Heart right ventricle (tissue), 16 donors: Measurements from ENCODE around the gene DLL4. TPM values are rescaled to one million over a fixed set of nuclear protein-coding genes. Genes with fewer than 3 reads are reported as not detected.

Experiments
- ATAC-seq, 8 donors: fragments of 200-7000 bp; cut with Tn5 transposase; one replicate each; pipeline ENCODE4 v1.9.1; 2020; ENCODE audit warnings: mild to moderate bottlenecking in 8 of 8, moderate library complexity in 8 of 8, moderate number of reproducible peaks in 1 of 8
- DNase-seq, 2 donors: peaks; one replicate each; pipeline ENCODE4 v3.0.0-alpha.2; 2020
- H3K27ac ChIP-seq, 10 donors: fragments of 200-600 bp; sonication (generic) in 2 of 10; one replicate each; pipeline versions ENCODE4 v1.5.0 to v1.8.0; 2020 to 2022; ENCODE audit warnings: mild to moderate bottlenecking in 3 of 10
- H3K27me3 ChIP-seq, 7 donors: fragments of 200-600 bp; one replicate each; pipeline ENCODE4 v1.8.0; 2021 to 2022; ENCODE audit warnings: mild to moderate bottlenecking in 2 of 7
- H3K36me3 ChIP-seq, 9 donors: fragments of 200-600 bp; sonication (generic) in 1 of 9; one replicate each; pipeline versions ENCODE4 v1.5.0 to v1.8.0; 2020 to 2022; ENCODE audit warnings: mild to moderate bottlenecking in 2 of 9
- H3K4me1 ChIP-seq, 9 donors: fragments of 200-600 bp; sonication (generic) in 1 of 9; one replicate each; pipeline versions ENCODE4 v1.5.0 to v1.8.0; 2020 to 2022; ENCODE audit warnings: mild to moderate bottlenecking in 4 of 9
- H3K4me3 ChIP-seq, 10 donors: fragments of 200-600 bp; sonication (generic) in 2 of 10; one replicate each; pipeline versions ENCODE4 v1.5.0 to v1.8.0; 2020 to 2022; ENCODE audit warnings: mild to moderate bottlenecking in 7 of 10, moderate library complexity in 2 of 10
- H3K9me3 ChIP-seq, 11 donors: fragments of 200-600 bp in 10 of 11; sonication (generic) in 2 of 11; one replicate each; pipeline versions ENCODE4 v1.5.0 to v1.8.0; 2013 to 2022; ENCODE audit warnings: mild to moderate bottlenecking in 2 of 11, control low read depth in 1 of 11, moderate library complexity in 1 of 11
- WGBS, 2 donors: extraction: QIAGEN DNeasy Blood & Tissue Kit; methylation state at CpG; one replicate each; pipeline ENCODE4 v1.1.7; 2013; ENCODE audit warnings: inconsistent platforms in 1 of 2; 5-methylcytosine and 5-hydroxymethylcytosine counted together
- intact Hi-C, 10 donors: fragments of 100-400 bp; cut with DNase I; formaldehyde crosslinking; loops; one replicate each; pipeline versions ENCODE4 v1.11.1 to v1.14.2; 2022
- polyA plus RNA-seq, 2 donors: library from polyadenylated mRNA; stranded (reverse); fragments of 200-250 nt; gene quantifications; one replicate each; pipeline ENCODE4 v1.2.3, GENCODE V29; 2013
- total RNA-seq, 10 donors: library from RNA; stranded (reverse); fragmentation: NEBNext Ultra II Directional in 3 of 10; extraction: Animal tissue kit (Norgen Biotek cat#: 25700) in 3 of 10; gene quantifications; one replicate each; pipeline versions ENCODE4 v1.2.1 to v1.2.4, GENCODE V29; 2021 to 2023
- TF ChIP-seq, protein P1 (sequence below), 9 donors: fragments of 200-600 bp; sonication (generic) in 2 of 9; IDR thresholded peaks; one replicate each; pipeline versions ENCODE4 v1.5.0 to v1.8.0; 2021 to 2022; ENCODE audit warnings: antibody characterized with exemption in 9 of 9, mild to moderate bottlenecking in 5 of 9, moderate library complexity in 1 of 9
- donor health status: Arrhythmogenic right ventricular cardiomyopathy.
- donor health status: ischemic (EF 13 %, LVEDD 7.1; RV severe dilation, severe dysfunction).
- donor health status: healthy with polysubstance abuse.
- donor health status: DM: no; HTN: yes; CAD: no.
- donor health status: DM: no; HTN: no; CAD: no.
- donor health status: ischemic (EF 25% LVEDD 6.9; RV normal size, moderate dysfunction).
- donor health status: ischemic (EF 25% LVEDD 5.7; RV mildly dilated, moderate dysfunction).
- donor health status: healthy.
- donor health status: DM: yes; HTN: yes; CAD: no.
- donor health status: Ischemic cardiomyopathy.
- donor health status: ischemic (EF 35%, LVEDD 5.7; RV mildly dilated, moderate dysfunction).
- donor health status: nonischemic (EF 11% LVEDD 7.7; RV severe dilation, severe dysfunction).
- donor health status: DM: yes; HTN: yes; CAD: no.
- donor health status: PGD.
- donor health status: ischemic (EF 29% LVEDD 5.4; RV normal size, mild dysfunction).
- donor health status: nonischemic (EF 23%, LVEDD 6.1; RV moderate dilation, normal function).

Gene DLL4
- total and polyA plus RNA-seq, 12 donors, result 6.5 to 24.8 (median 14.0) TPM

DNA sequence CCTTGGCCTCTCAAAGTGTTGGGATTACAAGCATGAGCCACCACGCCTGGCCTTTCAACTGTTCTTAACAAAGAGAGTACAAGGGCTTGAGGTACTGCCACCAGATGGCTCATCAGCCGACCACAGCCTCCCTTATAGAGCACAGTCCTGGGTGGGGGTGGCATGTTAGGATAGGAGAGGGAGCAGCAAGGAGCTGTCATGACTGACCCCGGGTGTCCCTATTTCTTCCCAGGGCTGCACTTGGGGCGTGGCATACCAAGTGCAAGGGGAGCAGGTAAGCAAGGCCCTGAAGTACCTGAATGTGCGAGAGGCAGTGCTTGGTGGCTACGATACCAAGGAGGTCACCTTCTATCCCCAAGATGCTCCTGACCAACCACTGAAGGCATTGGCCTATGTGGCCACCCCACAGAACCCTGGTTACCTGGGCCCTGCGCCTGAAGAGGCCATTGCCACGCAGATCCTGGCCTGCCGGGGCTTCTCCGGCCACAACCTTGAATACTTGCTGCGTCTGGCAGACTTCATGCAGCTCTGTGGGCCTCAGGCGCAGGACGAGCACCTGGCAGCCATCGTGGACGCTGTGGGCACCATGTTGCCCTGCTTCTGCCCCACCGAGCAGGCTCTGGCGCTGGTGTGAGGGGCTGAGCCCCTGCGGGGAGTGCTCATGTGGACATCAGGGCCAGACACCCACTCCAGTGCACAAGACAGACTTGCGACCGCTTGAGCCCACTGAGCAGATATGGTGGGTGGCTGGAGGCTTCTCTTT is 26.2 kb downstream of the DLL4 start:
- no peak for DNase-seq
- peaks cover 4 to 57% (median 22%) of the 10 kb centered on the region in 9 donors for H3K4me1 ChIP-seq
- WGBS, 2 donors, result 92 to 93% methylated on average over 20 of the region's 20 CpGs

DNA sequence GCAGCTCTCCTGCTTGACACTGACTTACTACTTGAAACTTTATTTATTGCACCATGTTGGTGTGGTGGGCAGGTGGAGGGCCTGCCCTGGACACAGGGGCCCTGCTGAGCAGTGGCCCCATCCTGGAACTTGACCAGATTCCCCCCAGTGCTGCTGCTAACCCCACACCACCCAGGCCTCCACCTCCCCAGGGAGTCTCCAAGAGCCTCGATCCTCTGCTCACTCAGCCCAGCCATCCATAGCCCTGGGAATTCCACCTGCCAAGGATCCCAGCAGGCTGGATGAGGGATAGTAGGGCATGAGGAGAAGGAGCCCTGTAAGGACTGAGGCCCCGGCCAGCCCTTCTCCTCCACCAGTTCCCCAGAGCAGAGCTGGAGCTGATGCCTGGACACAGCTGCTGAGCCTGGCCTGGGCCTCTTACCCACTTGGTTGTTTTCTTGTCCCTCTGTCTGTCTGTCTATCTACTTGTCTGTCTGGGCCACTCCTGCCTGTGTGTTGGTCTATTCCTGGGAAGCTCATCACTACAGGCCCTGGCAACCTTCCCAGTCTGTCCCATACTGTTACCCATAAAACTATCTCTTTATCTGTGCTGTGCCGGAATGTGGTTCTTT is 26.9 kb downstream of the DLL4 start:
- H3K27me3 ChIP-seq, result no peaks in the 10 kb centered on the region
- ATAC-seq (peak in 4 of 8 donors; percentile 2 to 23 (median 20)), DNase-seq (no peak)
- H3K4me1 ChIP-seq, result peaks cover 4 to 62% (median 22%) of the 10 kb centered on the region in 9 donors
- intact Hi-C loops, result no loop called here
- TF ChIP-seq, protein P1, sequence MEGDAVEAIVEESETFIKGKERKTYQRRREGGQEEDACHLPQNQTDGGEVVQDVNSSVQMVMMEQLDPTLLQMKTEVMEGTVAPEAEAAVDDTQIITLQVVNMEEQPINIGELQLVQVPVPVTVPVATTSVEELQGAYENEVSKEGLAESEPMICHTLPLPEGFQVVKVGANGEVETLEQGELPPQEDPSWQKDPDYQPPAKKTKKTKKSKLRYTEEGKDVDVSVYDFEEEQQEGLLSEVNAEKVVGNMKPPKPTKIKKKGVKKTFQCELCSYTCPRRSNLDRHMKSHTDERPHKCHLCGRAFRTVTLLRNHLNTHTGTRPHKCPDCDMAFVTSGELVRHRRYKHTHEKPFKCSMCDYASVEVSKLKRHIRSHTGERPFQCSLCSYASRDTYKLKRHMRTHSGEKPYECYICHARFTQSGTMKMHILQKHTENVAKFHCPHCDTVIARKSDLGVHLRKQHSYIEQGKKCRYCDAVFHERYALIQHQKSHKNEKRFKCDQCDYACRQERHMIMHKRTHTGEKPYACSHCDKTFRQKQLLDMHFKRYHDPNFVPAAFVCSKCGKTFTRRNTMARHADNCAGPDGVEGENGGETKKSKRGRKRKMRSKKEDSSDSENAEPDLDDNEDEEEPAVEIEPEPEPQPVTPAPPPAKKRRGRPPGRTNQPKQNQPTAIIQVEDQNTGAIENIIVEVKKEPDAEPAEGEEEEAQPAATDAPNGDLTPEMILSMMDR (IDR thresholded peaks at IDR 0.05), result no peak
- H3K4me3 ChIP-seq, result no peak overlapping the region
- H3K9me3 ChIP-seq, result no peaks in the 10 kb centered on the region
- WGBS, 2 donors, result 66 to 74% methylated on average over 3 of the region's 3 CpGs
- H3K36me3 ChIP-seq, result no peaks in the 10 kb centered on the region
- H3K27ac ChIP-seq, result peak overlapping the region in 8 of 10 donors; percentile 35 to 86 (median 76)

More for the DNA sequence above, 26.2 kb downstream of the DLL4 start:
- H3K4me3 ChIP-seq, result no peak overlapping the region
- H3K27ac ChIP-seq, result peak overlapping the region in 7 of 10 donors; percentile 35 to 86 (median 76)
- ATAC-seq, result no peak
- H3K9me3 ChIP-seq, result no peaks in the 10 kb centered on the region
- intact Hi-C loops, result no loop called here
- H3K27me3 ChIP-seq, result no peaks in the 10 kb centered on the region
- no peaks in the 10 kb centered on the region for H3K36me3 ChIP-seq
- TF ChIP-seq, protein P1 (IDR thresholded peaks at IDR 0.05), result no peak

DNA sequence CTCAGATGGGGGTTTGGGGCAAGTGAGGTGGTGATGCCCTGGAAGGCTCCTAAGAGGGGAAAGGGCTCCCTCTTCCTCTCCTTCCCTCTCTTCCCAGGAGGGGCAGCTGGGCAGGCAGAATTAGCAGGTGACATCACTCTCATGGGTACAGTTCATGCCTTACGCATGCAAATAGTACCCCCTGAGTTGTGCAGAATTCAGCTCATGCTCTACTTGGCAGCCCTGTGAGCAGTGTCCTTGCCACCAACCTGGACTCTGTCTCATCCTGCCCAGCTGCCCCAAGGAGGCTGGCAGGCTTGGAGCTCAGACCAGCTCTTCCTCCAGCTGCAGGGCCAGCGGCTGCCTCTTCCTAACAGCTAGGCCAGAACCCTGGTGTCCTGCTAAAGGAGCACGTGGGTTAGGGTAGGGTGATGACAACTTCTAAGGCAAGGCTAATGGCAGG is 27.4 kb downstream of the DLL4 start:
- ATAC-seq, result peak in 7 of 8 donors; percentile 15 to 82 (median 65)
- intact Hi-C loops, result no loop called here
- H3K9me3 ChIP-seq, result no peaks in the 10 kb centered on the region

DNA sequence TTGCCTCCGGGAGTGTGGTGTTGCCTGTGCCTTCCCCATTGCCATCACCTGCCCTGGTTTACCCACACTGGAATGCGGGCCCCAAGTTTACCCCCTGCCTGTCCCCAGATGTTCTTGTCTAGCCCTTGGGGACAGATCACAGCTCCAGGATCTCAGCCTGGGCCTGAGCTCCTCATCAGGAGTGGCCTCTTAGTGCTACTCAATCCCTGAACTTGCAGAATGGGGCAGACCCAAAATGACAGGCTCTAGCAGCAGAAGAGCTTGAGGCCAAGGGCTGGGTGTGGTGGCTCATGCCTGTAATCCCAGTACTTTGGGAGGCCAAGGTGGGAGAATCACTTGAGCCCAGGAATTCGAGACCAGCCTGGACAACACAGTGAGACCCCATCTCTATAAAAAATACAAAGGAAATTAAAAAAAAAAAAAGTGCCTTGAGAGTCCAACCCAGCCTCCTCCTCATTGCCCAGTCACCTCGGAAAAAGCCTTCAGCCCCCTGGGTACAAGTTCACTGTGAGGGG is 28.0 kb downstream of the DLL4 start:
- intact Hi-C loops, result no loop called here
- H3K4me1 ChIP-seq, result peaks cover 4 to 62% (median 22%) of the 10 kb centered on the region in 9 donors
- H3K4me3 ChIP-seq, result no peak overlapping the region

More for the DNA sequence above, 27.4 kb downstream of the DLL4 start:
- Histone ChIP-seq H3K4me1 (peaks cover 4 to 62% (median 22%) of the 10 kb centered on the region in 9 donors), H3K27me3 (no peaks in the 10 kb centered on the region), H3K4me3 (no peak overlapping the region), H3K36me3 (no peaks in the 10 kb centered on the region), H3K27ac (peak overlapping the region in 8 of 10 donors; percentile 40 to 86 (median 76))
- WGBS, 2 donors, result 64 to 79% methylated on average over 3 of the region's 3 CpGs
- peak in 1 of 2 donors; percentile 42 for DNase-seq
- TF ChIP-seq, protein P1 (IDR thresholded peaks at IDR 0.05), result no peak

More for the DNA sequence above, 28.0 kb downstream of the DLL4 start:
- ATAC-seq (no peak), DNase-seq (no peak)
- TF ChIP-seq, protein P1 (IDR thresholded peaks at IDR 0.05), result no peak
- Histone ChIP-seq H3K27ac (peak overlapping the region in 8 of 10 donors; percentile 14 to 86 (median 74)), H3K36me3 (no peaks in the 10 kb centered on the region), H3K9me3 (no peaks in the 10 kb centered on the region), H3K27me3 (no peaks in the 10 kb centered on the region)
- WGBS, 2 donors, result 90 to 92% methylated on average over 4 of the region's 4 CpGs
